Measurements from ENCODE around the gene IGF2.

DNA sequence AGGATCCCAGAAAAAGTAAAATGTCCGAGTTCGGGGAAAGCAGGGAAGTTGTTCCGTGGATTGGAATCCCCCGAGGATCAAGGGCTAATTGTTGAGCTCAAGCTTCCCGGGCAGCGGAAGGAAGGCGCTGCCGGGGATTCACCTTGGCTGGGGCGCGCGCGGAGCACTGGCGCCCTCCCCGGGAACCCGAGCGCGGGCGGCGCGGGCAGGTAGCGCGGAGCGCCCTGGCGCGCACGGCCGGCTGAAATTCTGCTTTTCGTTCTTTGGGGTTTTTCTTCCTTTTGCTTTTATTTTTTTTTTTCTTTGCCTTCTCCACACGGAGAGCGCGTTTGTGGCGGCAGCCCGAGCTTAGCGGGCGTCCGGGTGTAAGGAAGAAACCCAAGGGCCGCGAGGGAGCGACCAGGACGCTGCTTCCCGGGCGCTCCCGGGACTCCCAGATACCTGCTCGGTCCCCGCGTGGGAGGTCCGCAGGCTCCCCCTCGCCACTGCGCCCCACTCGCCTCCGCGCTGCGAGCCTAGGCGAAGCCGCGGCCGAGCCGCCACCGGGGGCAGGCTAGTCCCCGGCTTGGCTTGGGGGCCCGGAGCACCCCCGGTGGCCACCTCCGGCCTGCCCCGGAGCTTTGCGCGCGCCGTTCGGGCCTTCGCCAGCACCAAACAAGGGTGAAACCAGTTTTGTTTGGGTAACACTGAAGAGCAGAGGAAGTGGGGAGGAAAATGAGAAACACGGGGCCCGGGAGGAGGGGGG is 4.8 kb upstream of the IGF2 start:
- TF ChIP-seq, protein P1, sequence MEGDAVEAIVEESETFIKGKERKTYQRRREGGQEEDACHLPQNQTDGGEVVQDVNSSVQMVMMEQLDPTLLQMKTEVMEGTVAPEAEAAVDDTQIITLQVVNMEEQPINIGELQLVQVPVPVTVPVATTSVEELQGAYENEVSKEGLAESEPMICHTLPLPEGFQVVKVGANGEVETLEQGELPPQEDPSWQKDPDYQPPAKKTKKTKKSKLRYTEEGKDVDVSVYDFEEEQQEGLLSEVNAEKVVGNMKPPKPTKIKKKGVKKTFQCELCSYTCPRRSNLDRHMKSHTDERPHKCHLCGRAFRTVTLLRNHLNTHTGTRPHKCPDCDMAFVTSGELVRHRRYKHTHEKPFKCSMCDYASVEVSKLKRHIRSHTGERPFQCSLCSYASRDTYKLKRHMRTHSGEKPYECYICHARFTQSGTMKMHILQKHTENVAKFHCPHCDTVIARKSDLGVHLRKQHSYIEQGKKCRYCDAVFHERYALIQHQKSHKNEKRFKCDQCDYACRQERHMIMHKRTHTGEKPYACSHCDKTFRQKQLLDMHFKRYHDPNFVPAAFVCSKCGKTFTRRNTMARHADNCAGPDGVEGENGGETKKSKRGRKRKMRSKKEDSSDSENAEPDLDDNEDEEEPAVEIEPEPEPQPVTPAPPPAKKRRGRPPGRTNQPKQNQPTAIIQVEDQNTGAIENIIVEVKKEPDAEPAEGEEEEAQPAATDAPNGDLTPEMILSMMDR (IDR thresholded peaks at IDR 0.05) = no peak
- peak; percentile 43 for TF ChIP-seq EZH2 (IDR thresholded peaks at IDR 0.05; ENCODE audit: borderline replicate concordance, insufficient read depth, low read depth, low read length, poor library complexity, severe bottlenecking)

Measured in B cell (primary cell).